Epithelial cell of proximal tubule (primary cell): ENCODE measurements around the gene RAPGEF3. TPM values are rescaled to one million over a fixed set of nuclear protein-coding genes. Genes with fewer than 3 reads are reported as not detected.

Source experiments
- DNase-seq: peaks from one replicate; pipeline ENCODE4 v3.0.0-alpha.2; 2011; ENCODE audit warnings: low read depth
- H3K4me3 ChIP-seq: 2 replicates; pipeline ENCODE4 v1.5.1; 2011; ENCODE audit warnings: low read depth, mild to moderate bottlenecking, low read length
- CTCF ChIP-seq: conservative IDR thresholded peaks from 2 replicates; pipeline ENCODE4 v1.5.1; 2012; ENCODE audit warnings: low read depth, mild to moderate bottlenecking, low read length
- total RNA-seq: library from RNA; depleted of rRNA; stranded (reverse); fragments of >200 nt; gene quantifications from 2 replicates; pipeline ENCODE4 v1.2.3, GENCODE V29; 2015

The RAPGEF3 gene
- total RNA-seq, 1 donor from 2014 or later: 102 TPM

- TF ChIP-seq CTCF: no peak
- no peak for DNase-seq
- no peak overlapping the region for H3K4me3 ChIP-seq
These were observed 27.0 kb downstream of the RAPGEF3 start for GRCh38 chr12:47731723-47732122.

GRCh38 chr12:47730341-47730744 is 28.3 kb downstream of the RAPGEF3 start:
- DNase-seq: no peak

GRCh38 chr12:47729233-47729632 is 29.4 kb downstream of the RAPGEF3 start:
- no peak for DNase-seq
- no peak overlapping the region for H3K4me3 ChIP-seq
- TF ChIP-seq CTCF: no peak

More at GRCh38 chr12:47730341-47730744, 28.3 kb downstream of the RAPGEF3 start:
- no peak overlapping the region for H3K4me3 ChIP-seq
- no peak for TF ChIP-seq CTCF

GRCh38 chr12:47725893-47726292 is 32.8 kb downstream of the RAPGEF3 start:
- no peak overlapping the region for H3K4me3 ChIP-seq
- TF ChIP-seq CTCF: no peak
- no peak for DNase-seq

- H3K4me3 ChIP-seq: no peak within 1 kb of the TSS
- DNase-seq: no peak
- TF ChIP-seq CTCF: no peak
These were observed 33.4 kb downstream of the RAPGEF3 start, which contains the start of gene ENDOU for GRCh38 chr12:47725091-47725772. Gene ENDOU, minus strand, starts transcription at chr12:47725490. Its CDS starts 77 bp downstream, at chr12:47725413.

- no peak for DNase-seq
- no peak for TF ChIP-seq CTCF
- no peak overlapping the region for H3K4me3 ChIP-seq
These were observed 35.6 kb downstream of the RAPGEF3 start for GRCh38 chr12:47722941-47723631.
